ENCODE measurements around the gene SEC63.
A peak's percentile ranks its signal among the peaks of the same experiment; 100 is the strongest.
"Not testable (repeated sequence)": the region's sequence is repeated elsewhere in the genome, so short reads cannot be mapped to it uniquely, and the experiment has no call there.

The SEC63 gene, protein sequence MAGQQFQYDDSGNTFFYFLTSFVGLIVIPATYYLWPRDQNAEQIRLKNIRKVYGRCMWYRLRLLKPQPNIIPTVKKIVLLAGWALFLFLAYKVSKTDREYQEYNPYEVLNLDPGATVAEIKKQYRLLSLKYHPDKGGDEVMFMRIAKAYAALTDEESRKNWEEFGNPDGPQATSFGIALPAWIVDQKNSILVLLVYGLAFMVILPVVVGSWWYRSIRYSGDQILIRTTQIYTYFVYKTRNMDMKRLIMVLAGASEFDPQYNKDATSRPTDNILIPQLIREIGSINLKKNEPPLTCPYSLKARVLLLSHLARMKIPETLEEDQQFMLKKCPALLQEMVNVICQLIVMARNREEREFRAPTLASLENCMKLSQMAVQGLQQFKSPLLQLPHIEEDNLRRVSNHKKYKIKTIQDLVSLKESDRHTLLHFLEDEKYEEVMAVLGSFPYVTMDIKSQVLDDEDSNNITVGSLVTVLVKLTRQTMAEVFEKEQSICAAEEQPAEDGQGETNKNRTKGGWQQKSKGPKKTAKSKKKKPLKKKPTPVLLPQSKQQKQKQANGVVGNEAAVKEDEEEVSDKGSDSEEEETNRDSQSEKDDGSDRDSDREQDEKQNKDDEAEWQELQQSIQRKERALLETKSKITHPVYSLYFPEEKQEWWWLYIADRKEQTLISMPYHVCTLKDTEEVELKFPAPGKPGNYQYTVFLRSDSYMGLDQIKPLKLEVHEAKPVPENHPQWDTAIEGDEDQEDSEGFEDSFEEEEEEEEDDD

DNA sequence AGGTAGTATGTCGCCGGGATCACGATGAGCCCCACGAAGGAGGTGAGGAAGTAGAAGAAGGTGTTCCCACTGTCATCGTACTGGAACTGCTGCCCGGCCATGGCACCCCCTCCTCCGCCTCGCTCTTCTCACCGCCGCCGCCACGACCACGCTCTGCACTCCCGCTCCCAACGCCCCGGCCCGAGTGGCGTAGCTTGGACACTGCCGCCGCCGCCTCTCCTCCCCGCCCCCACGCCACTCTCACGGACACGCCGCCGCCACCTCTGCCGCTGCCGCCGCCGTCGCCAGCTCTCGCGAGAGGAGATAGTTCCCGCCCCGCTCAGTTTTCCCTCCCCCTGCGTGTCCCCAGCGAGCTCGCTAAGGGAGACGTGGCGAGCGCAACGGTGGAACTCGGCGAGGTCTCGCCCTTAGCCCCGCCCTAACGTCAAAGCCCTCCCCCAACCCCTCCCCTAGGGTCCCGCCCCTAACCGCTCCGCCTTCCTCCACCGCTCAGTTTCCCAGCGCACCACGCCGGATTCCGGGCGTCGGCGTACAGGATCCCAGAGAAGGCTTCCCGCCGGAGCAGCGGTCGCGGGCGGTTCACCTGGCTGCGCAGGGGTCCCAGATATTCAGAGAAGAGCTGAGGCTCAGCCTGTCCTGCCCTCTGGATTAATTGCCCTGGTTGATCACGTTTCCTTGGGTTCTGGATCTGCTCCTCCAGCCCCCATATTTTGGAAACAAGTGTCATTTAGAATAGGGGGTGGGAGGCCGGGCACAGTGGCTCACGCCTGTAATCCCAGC, at the start of gene SEC63:
SEC63 (minus strand) TSS at position 300 of the 780 bp plus-strand sequence; CDS start at position 101, 199 bp downstream.
- peak; percentile 99 for DNase-seq

DNA sequence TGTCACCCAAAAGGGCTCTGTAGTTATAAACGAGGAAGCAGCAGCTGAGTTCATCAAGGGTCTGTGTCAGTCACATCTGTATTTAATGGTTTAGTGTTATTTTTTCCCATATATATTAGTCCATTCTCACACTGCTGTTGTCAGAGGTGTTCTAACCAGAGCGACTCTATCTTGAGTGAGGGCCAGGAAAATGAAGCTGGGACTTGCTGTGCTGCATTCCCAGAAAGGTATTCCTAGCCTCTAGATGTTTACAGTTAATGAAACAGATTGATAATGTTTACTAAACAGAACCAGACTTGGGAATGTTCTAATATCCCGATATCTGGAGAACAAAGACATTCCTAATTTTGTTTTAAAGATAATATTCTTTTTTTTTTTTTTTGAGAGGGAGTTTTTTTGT, 48.0 kb upstream of the SEC63 start:
- no peak for DNase-seq

DNA sequence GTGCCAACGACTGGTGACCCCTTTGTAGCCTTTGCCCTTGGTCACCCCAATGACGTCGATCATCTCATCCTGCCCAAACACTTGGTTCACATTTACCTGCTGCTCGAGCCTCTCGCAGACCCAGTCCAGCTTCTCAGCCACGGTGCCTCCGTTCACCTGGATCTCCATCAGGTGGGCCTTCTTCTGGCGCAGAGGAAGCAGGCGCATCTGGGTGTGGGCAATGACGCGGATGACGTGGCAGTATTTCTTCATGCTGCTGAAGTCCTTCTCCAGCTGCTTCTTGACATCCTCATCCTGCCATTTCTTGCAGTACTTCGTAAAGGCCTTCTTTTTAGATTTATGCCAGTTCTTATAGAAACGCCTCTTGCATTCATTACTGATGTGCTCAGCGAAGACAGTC, 46.9 kb upstream of the SEC63 start:
- no peak for DNase-seq

DNA sequence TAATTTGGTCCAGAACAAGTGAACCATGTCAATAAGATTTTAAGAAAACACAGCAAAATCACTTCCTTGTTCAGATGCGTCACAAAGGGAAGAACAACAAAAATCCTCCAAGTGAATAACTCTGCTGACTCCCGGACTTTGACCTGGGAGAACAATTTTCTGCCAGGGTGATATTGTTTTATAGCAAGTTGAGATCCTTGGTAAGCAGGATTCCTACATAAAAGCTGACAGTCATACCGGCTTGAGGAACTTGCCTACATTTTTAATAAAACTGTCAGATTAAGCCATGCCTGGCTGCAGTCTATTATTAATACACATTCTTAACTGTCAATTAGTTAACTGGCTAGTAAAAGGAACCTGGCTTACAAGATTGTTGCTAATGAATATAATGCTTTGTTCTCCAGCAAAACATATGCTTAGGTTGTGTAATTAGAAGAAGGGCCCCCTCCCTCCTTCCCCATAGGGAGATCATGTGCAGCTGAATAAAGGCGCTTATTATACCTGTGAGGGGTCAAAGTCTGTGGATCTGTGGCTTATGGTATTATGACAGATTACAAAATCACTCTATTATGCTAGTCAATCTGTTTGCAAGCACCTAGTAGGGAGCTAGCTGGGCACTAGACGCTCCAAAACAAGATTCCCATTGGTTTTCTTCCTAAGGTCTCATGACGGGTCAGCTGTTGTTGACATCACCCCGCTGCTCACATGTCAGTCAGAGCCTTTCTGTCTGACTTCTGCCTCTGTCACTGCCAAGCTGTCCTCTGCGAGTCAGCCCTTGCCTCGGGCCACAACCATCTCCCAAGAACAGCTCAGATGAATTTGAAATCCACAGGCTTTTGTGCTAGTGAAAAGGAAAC, 44.6 kb upstream of the SEC63 start:
- DNase-seq: no peak

DNA sequence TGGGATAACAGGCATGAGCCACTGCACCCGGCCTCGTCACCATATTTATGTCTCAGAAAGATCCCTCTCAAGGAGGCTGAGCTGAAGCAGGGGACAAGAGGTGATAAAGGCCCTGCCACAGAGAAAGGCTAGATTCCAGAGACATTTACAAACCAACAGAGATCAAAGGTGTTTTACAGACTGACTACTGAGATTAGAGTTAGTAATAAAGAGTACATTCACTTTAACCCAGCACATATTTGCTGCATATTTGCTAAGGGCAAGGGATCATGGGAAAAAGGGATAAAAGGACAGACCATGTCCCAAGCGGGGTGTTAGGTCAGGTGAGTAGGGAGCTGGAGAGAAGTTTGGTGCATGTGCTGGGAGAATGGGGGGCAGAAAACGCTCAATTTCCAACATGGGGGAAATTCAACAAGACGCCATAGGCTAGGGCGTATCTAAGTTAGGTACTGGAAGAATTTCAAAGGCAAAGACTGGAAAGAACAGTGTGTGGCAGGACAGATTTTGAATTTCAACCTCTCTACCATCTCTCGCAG, 43.8 kb upstream of the SEC63 start:
- DNase-seq: no peak

DNA sequence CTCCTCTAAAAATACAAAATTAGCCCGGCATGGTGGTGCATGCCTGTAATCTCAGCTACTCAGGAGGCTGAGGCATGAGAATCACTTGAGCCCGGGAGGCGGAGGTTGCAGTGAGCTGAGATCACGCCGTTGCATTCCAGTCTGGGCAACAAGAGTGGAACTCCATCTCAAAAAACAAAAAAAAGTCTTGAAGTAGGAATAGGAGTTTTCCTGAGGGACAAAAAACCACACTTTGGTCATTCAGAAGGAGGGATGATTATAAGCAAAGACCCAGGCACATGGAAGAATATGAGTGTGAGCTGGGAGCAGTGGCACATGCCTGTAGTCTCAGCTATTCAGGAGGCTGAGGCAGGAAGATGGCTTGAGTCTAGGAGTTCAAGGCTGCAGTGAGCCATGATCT, 42.3 kb upstream of the SEC63 start:
- DNase-seq: not testable (repeated sequence)

DNA sequence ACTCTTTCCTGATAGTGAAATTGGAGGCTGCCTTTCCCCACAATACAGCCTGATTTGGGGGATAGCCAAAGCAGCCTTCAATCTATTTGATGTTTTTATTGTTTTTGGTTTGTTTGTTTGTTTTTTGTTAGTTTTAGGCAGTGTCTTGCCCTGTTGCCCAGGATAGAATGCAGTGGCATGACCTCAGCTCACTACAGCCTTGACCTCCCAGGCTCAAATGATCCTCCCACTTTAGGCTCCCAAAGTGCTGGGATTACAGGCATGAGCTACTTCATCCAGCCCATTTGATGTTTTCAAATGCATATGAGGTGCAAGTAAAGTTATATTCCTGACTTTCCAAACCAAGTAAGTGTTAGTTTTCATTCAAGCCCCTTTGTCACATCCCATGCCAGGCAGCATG, 41.3 kb upstream of the SEC63 start:
- no peak for DNase-seq

DNA sequence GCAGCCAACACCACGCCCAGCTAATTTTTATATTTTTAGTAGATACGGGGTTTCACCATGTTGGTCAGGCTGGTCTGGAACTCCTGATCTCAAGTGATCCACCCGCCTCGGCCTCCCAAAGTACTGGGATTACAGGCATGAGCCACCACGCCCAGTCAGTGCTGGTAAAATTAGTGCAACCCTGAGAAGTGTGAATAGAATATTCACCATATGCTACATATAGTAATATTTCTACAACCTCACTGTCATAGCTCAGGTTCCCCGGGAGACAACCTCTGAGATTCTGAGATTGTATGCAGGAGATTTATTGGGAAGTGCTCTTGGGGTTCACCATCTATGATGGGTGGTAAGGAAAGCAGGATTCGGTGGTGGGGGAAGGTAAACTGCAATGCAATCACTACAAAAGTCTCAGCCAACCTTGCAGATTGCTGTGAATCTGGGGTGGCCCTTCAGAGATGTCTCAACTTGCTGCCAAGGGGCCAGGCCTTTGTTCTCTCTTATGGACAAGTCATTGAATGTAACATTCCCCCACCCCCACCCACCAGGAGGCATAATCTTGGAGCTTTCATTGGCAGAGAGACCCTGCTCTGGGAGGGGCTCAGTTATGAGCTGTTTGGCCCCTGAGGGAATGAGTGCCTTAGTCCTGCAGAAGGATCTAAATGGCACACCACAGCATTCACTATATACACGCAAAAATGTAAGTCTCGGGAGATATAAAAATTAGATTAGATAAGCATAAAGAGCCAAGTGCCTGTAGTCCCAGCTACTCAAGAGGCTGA, 34.0 kb upstream of the SEC63 start:
- no peak for DNase-seq

DNA sequence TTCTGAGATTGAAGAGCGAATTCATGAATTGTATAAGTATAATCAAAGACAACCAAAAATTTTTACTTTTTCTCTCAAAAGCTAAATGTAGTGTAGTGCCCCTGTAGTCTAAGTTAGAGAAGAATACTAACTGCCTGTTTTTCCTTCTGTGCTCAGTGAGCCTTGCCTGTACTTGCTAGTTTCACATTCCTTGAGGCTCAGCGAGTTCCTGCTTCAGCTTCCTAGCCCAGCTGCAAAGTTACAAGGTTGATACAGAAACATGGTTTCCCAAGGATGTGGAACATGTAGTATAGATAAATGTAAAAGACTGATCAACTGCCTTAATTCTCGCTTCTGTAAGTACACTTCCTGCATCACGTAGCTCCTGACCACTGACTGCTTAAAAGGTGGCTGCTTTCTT, 33.1 kb upstream of the SEC63 start:
- DNase-seq: no peak

DNA sequence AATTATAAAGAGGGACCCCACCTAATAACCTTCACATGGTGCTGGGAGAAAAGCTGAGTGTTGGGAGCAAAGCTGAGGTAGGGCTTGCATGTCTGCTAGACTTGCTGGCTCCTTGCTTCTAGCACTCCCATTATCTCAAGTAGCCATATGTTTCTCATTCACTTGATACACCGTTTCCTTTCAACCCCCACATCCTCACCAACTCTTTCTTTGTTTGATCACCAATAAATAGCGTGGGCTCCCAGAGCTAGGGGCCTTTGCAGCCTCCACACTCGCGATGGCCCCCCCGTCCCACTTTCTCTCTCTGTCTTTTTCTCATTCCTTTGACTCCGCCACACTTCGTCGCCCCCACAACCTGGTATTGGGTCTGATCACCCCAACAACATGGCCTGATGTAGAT, 32.6 kb upstream of the SEC63 start:
- peak; percentile 38 for DNase-seq

DNA sequence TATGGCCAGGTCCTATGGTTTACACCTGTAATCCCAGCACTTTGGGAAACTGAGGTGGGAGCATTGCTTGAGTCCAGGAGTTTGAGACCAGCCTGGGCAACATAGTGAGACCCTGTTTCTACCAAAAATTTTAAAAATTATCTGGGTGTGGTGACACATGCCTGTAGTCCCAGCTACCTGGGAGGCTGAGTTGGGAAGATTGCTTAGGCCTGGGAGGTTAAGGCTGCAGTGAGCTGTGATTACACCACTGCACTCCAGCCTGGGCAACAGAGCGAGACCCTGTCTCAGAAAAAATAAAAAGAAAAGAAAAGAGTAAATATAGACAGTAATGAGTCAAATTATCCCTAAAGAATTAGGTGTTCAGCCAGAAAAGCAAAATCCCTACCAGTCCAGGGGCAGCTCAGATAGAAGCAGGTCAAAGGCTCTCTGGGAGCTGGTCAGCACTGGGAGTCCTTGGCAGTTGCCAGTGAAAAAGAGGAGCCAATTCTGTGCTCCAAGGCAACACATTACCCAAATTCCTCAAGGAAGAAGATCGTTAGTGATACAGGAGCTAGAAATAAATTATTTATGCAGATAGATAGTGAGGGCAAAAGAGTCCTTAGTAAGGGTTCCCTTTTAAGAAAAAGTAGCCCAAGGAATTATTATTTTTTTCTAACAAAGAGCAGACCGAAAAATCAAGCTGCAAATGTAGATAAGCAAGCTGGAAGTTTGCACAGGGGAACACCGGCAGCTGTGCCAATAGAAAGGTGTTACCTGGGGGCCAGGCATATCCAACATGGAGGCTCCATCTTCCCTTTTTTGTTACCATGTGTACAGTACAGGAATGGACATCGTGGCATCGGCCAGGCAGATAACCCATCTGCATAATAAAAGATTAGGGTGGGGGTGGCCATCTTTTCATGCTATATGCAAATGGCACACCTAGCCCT, 31.4 kb upstream of the SEC63 start:
- DNase-seq: peak; percentile 41

DNA sequence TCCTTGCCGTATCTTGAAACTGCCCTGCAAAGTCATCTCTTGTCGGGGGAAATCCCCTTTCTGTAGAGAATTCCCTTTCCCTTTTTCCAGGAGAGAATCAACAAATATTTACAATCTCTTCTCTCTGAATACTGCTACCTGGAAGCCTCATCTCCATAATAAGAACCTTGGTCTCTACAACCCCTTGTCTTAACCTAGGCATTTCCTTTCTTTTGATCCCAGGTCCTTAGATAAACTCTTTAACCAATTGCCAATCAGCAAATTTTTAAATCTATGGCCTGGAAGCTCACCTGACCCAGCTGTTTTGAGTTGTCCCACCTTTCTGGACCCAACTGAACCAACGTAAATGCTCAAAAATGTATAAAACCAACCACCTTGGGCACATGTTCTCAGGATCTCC, 30.6 kb upstream of the SEC63 start:
- DNase-seq: no peak

DNA sequence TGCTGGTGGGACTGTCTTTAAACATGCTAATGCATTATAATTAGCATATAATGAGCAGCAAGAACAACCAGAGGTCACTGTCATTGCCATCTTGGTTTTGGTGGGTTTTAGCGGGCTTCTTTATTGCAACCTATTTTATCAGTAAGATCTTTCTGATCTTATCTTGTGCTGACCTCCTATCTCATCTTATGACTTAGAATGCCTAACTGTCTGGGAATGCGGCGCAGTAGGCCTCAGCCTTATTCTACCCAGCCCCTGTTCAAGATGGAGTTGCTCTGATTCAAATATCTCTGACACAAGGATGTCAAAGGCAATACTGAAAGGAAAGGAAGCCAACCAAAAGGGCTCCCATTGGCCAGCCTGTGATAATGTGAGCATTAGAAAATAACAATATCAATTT, 29.8 kb upstream of the SEC63 start:
- no peak for DNase-seq

DNA sequence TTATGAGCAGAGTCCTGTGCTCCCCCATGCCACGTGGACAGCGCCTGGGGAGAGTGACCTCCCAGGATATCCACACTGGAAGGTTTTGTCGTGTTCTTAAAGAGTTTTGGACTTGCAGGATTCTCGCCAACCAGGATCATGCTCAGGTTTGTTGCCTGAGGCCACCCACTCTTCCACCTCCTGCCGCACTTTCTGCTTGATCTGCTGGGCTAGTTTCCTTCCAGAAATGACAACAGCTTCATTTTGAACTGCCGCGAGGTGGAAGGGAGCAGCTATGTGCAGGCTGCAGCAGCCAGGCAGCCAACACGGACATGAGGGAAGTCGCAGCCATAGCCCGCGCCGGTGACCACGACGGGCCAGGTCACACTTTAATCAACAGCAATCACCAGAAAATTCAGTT, 27.7 kb upstream of the SEC63 start:
- DNase-seq: no peak

DNA sequence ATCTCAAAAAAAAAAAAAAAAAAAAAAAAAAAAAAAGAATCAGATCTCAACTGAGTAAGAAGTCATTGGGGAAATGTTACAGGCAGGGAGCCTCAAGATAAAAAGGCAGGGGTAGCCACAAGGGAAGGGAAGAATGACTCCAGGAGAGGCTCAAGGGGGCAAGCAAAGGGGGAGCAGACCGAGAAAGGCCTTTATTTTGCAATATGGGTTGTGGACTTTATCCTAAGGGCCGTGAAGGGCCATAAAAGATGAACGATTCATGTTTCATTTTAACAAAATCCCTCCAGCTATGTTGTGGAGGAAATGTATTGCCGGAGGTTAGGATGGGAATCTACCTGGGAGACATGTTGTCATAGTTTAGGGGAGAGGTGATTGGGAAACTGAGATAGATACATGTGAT, 25.8 kb upstream of the SEC63 start:
- no peak for DNase-seq

DNA sequence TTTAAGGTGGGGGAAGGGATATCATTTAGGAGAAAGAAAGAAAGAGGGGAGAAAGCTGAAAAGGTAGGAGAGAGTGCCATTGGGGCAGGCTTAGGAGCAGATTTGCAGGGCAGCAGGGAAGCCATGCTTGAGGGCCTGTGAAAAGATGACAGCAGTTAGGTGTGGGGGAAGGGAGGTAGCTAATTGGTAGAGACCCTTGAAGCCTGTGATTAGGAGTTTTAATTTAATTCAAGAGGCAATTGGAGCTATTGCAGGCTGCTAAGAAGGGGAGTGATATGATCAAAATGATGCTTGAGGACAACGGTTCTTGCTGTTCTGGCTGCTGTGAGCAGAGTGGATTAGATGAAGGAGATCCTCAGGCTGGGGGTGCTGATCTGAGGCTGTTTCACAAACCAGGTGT, 24.5 kb upstream of the SEC63 start:
- no peak for DNase-seq

DNA sequence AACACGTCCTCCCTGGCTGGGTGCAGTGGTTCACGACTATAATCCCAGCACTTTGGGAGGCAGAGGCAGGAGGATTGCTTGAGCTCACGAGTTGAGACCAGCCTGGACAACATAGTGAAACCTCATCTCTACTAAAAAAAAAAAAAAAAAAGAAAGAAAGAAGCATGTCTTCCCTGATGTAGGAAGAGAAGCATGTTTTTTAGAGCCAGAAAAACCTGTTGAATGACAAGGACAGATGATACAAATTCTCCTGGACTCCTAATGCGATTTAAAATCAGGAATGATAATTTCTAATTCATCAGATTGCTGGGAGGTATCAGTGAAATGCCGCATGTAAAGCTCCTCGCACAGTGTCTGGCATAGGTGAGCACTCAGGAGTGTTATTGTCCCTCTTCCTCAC, 23.7 kb upstream of the SEC63 start:
- DNase-seq: no peak

DNA sequence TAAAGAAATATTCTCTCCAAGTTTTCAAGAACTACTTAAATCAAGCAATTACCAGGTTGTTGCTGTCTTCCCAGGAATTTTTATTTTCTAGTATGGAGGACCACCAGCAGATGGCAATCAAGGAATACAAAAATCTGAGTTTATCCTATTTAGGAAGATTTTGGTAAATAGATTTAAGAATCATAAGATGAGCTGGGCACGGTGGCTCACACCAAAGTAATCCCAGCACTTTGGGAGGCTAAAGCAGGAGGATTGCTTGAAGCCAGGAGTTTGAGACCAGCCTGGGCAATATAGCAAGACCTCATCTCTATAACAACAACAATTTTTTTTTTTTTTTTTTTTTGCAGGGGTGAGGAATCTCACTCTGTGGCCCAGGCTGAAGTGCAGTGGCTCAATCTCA, 19.3 kb upstream of the SEC63 start:
- peak; percentile 55 for DNase-seq

DNA sequence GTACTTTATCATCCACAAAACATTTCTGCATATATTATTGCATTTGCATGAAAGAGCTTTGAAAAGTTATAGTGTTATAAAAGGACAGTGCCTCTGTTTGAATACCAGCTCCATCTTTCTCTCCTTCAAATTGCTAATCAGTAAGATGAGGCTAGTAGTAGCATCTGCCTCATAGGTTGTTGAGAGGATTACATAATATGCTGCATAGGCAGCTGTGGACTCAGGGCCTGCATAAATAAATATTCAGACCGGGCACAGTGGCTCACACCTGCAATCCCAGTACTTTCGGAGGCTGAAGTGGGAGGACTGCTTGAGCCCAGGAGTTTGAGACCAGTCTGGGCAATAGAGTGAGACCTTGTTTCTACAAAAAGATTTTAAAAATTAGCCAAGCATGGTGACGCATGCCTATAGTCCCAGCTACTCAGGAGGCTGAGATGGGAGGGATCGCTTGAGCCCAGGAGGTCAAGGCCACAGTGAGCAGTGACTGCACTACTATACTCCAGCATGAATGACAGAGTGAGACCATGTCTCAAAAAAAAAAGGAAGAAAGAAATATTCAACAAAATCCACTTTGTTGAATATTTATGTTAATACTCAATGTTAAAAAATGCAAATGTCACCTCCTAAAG, 18.3 kb upstream of the SEC63 start:
- no peak for DNase-seq

DNA sequence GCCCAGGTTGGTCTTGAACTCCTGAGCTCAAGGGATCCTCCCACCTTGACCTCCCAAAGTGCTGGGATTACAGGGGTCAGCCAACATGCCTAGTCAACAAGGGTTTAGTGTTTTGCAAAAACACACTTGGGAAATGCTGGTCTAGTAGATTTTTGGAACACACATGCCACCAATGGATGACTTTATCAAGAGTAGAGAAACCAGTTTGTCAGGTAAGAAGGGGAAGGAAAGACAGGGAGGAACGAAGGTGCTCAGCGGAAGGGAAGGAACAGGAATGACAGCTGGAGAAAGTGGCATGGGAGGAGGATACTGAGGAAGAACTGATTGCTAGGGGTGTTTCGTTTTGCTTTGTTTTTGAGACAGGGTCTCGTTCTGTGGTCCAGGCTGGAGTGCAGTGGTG, 15.6 kb upstream of the SEC63 start:
- DNase-seq: no peak

Measured in hematopoietic multipotent progenitor cell treated with erythropoietin and hydrocortisone succinate and interleukin-3 and kit ligand, for 4 days (in vitro differentiated cells).